Skeletal muscle cell (primary cell): ENCODE measurements around the gene TMA7B.

Source experiments
- DNase-seq: peaks from one replicate; pipeline ENCODE4 v3.0.0-alpha.2; 2010; ENCODE audit warnings: low read depth
- H3K4me3 ChIP-seq: 2 replicates; pipeline ENCODE4 v1.5.1; 2011; ENCODE audit warnings: low read depth, mild to moderate bottlenecking, control low read depth, low read length, moderate library complexity

Gene TMA7B

GRCh38 chr22:39932166-39932565 lies 28.0 kb upstream of the TMA7B start:
- no peak for DNase-seq
- H3K4me3 ChIP-seq = no peak overlapping the region

GRCh38 chr22:39932918-39933649 lies 27.1 kb upstream of the TMA7B start:
- H3K4me3 ChIP-seq = no peak overlapping the region
- DNase-seq = no peak

GRCh38 chr22:39933741-39934140 lies 26.5 kb upstream of the TMA7B start:
- no peak overlapping the region for H3K4me3 ChIP-seq
- DNase-seq = no peak

- H3K4me3 ChIP-seq = no peak overlapping the region
- no peak for DNase-seq
Observed at GRCh38 chr22:39935116-39935515, 25.1 kb upstream of the TMA7B start.

- H3K4me3 ChIP-seq = no peak overlapping the region
- DNase-seq = no peak
Observed at GRCh38 chr22:39935612-39936011, 24.6 kb upstream of the TMA7B start.

- no peak for DNase-seq
- H3K4me3 ChIP-seq = no peak overlapping the region
Observed at GRCh38 chr22:39936523-39937145, 23.6 kb upstream of the TMA7B start.

GRCh38 chr22:39937906-39938305 lies 22.3 kb upstream of the TMA7B start:
- no peak for DNase-seq
- H3K4me3 ChIP-seq = no peak overlapping the region

- no peak for DNase-seq
- H3K4me3 ChIP-seq = no peak overlapping the region
Observed at GRCh38 chr22:39938509-39939111, 21.6 kb upstream of the TMA7B start.

GRCh38 chr22:39939830-39940229 lies 20.4 kb upstream of the TMA7B start:
- DNase-seq = no peak
- H3K4me3 ChIP-seq = no peak overlapping the region

GRCh38 chr22:39940757-39941305 lies 19.4 kb upstream of the TMA7B start:
- no peak for DNase-seq
- no peak overlapping the region for H3K4me3 ChIP-seq

- no peak for DNase-seq
- H3K4me3 ChIP-seq = no peak overlapping the region
Observed at GRCh38 chr22:39941601-39942000, 18.6 kb upstream of the TMA7B start.

- no peak overlapping the region for H3K4me3 ChIP-seq
- no peak for DNase-seq
Observed at GRCh38 chr22:39942439-39943230, 17.6 kb upstream of the TMA7B start.

GRCh38 chr22:39943337-39943736 lies 16.9 kb upstream of the TMA7B start:
- H3K4me3 ChIP-seq = no peak overlapping the region
- no peak for DNase-seq

- no peak overlapping the region for H3K4me3 ChIP-seq
- DNase-seq = no peak
Observed at GRCh38 chr22:39943953-39944872, 16.0 kb upstream of the TMA7B start.

- no peak for DNase-seq
- no peak overlapping the region for H3K4me3 ChIP-seq
Observed at GRCh38 chr22:39946126-39946502, 14.1 kb upstream of the TMA7B start.

- H3K4me3 ChIP-seq = no peak overlapping the region
- DNase-seq = no peak
Observed at GRCh38 chr22:39946503-39947219, 13.5 kb upstream of the TMA7B start.

- DNase-seq = no peak
- H3K4me3 ChIP-seq = no peak overlapping the region
Observed at GRCh38 chr22:39947220-39948216, 12.7 kb upstream of the TMA7B start.
